OCI-LY7 (cell line): ENCODE results near the gene SEZ6L2.

Source experiments
- EZH2phosphoT487 ChIP-seq: fragments of 200-600 bp; sonication (generic); IDR thresholded peaks from 2 replicates; pipeline ENCODE4 v1.6.1; 2018; ENCODE audit warnings: low read depth, borderline replicate concordance, mild to moderate bottlenecking, mixed run types, antibody characterized with exemption, low read length, moderate library complexity, mixed read lengths
- TF ChIP-seq, protein P1 (sequence below): fragments of 200-600 bp; sonication (generic); conservative IDR thresholded peaks from 2 replicates; pipeline ENCODE4 v1.5.1; 2014; ENCODE audit warnings: mild to moderate bottlenecking, antibody characterized with exemption, low read length, moderate library complexity, mixed read lengths

DNA sequence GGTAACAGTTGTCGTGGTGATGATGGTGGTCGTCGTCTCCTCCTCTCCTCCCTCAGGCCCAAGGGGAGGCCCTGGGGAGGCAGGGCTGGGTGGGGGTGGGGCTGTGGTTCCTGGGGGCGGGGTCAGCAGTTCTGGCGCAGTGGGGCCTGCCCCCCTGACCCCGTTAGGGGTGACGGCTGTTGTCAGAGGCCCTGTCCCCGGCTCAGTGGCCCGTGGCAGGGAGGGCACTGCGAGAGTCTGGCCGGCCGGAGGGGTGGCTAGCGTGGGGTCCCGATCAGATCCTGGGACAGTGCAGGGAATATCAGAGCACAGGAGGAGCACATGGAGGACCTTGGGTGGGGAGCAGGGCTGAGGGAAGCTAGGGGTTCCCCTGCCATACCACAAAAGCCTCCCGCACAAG is 2.5 kb downstream of the SEZ6L2 start:
- TF ChIP-seq, protein P1, sequence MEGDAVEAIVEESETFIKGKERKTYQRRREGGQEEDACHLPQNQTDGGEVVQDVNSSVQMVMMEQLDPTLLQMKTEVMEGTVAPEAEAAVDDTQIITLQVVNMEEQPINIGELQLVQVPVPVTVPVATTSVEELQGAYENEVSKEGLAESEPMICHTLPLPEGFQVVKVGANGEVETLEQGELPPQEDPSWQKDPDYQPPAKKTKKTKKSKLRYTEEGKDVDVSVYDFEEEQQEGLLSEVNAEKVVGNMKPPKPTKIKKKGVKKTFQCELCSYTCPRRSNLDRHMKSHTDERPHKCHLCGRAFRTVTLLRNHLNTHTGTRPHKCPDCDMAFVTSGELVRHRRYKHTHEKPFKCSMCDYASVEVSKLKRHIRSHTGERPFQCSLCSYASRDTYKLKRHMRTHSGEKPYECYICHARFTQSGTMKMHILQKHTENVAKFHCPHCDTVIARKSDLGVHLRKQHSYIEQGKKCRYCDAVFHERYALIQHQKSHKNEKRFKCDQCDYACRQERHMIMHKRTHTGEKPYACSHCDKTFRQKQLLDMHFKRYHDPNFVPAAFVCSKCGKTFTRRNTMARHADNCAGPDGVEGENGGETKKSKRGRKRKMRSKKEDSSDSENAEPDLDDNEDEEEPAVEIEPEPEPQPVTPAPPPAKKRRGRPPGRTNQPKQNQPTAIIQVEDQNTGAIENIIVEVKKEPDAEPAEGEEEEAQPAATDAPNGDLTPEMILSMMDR, result no peak
- no peak for TF ChIP-seq EZH2phosphoT487
